ENCODE data around the gene SESN2. TPM values are rescaled to one million over a fixed set of nuclear protein-coding genes. Genes with fewer than 3 reads are reported as not detected.

Gene SESN2
- total RNA-seq, 1 experiment from 2014 or later = 36.8 TPM

GRCh38 chr1:28281608-28282425 lies 22.5 kb downstream of the SESN2 start:
- RAD21 ChIA-PET (ENCODE audit: low non-redundant PET in 1 of 2, low total read pairs in 2 of 2, uncharacterized antibody in 2 of 2, unreplicated experiment in 2 of 2) = no interaction called here
- POLR2A ChIA-PET = no interaction called here
- ATAC-seq (no peak), DNase-seq (ENCODE audit: low read depth, low spot score) (no peak)
- Histone ChIP-seq H3K9ac (ENCODE audit: low read length) (no peak overlapping the region), H3K4me3 (replicated peaks in 1 of 2; ENCODE audit: low read depth in 1 of 2, low read length in 2 of 2) (no peak overlapping the region), H3K4me2 (ENCODE audit: low read length) (no peak overlapping the region), H3K27me3 (ENCODE audit: insufficient read depth, low read length) (no peaks in the 10 kb centered on the region), H4K20me1 (ENCODE audit: insufficient read depth) (no peaks in the 10 kb centered on the region), H3K27ac (ENCODE audit: low read depth, low read length) (no peak overlapping the region), H3K9me2 (ENCODE audit: insufficient read depth) (no peaks in the 10 kb centered on the region), H3K36me3 (ENCODE audit: control insufficient read depth in 1 of 2, insufficient read depth in 2 of 2, low read length in 2 of 2) (peaks cover 0 to 14% of the 10 kb centered on the region in 2 experiments; a peak in 2 of 4 replicates), H3K4me1 (ENCODE audit: control insufficient read depth in 1 of 2, insufficient read depth in 2 of 2, low read length in 2 of 2) (no peaks in the 10 kb centered on the region; a peak in 1 of 4 replicates), H2AFZ (ENCODE audit: low read depth, low read length, poor library complexity, severe bottlenecking) (no peak overlapping the region), H3K79me2 (ENCODE audit: insufficient read depth, low read length) (no peaks in the 10 kb centered on the region), H3K9me3 (ENCODE audit: control insufficient read depth in 1 of 2, insufficient read depth in 1 of 2, low read depth in 1 of 2, low read length in 2 of 2) (no peaks in the 10 kb centered on the region)
- CTCF ChIA-PET = no interaction called here
- TF ChIP-seq EZH2phosphoT487 (IDR thresholded peaks at IDR 0.05; ENCODE audit: borderline replicate concordance) (no peak), POLR2AphosphoS5 (IDR thresholded peaks at IDR 0.05; ENCODE audit: low read depth, low read length) (peak; percentile 9; the same call in 1 of the 2 replicates), EZH2 (IDR thresholded peaks at IDR 0.05) (no peak), POLR2A (IDR thresholded peaks at IDR 0.05; ENCODE audit: borderline replicate concordance, extremely low read depth, insufficient read depth, insufficient read length) (no peak)
- intact Hi-C loops (cut with micrococcal nuclease) = no loop called here
- BruUV-seq (replicated peaks) = TSS peak; percentile 16

GRCh38 chr1:28282426-28283407 lies 23.4 kb downstream of the SESN2 start:
- DNase-seq (ENCODE audit: low read depth, low spot score) (no peak), ATAC-seq (no peak)
- H3K27me3 ChIP-seq (ENCODE audit: insufficient read depth, low read length) = no peaks in the 10 kb centered on the region
- peaks cover 0 to 14% of the 10 kb centered on the region in 2 experiments; a peak in 1 of 4 replicates for H3K36me3 ChIP-seq (ENCODE audit: control insufficient read depth in 1 of 2, insufficient read depth in 2 of 2, low read length in 2 of 2)
- ChIA-PET POLR2A (no interaction called here), CTCF (interaction anchor here (1.2 to 1.4 kb wide), 2 partner anchors 22 to 34 kb away, joined by 3 to 6 read pairs; no protein-coding TSS in a partner anchor), RAD21 (ENCODE audit: low non-redundant PET in 1 of 2, low total read pairs in 2 of 2, uncharacterized antibody in 2 of 2, unreplicated experiment in 2 of 2) (no interaction called here)
- H4K20me1 ChIP-seq (ENCODE audit: insufficient read depth) = no peaks in the 10 kb centered on the region
- no peak overlapping the region for H3K4me2 ChIP-seq (ENCODE audit: low read length)
- no peak overlapping the region for H2AFZ ChIP-seq (ENCODE audit: low read depth, low read length, poor library complexity, severe bottlenecking)
- H3K79me2 ChIP-seq (ENCODE audit: insufficient read depth, low read length) = no peaks in the 10 kb centered on the region
- H3K4me3 ChIP-seq (replicated peaks in 1 of 2; ENCODE audit: low read depth in 1 of 2, low read length in 2 of 2) = no peak overlapping the region
- TF ChIP-seq POLR2AphosphoS5 (IDR thresholded peaks at IDR 0.05; ENCODE audit: low read depth, low read length) (peak; percentile 24; the same call in 1 of the 2 replicates), CEBPB (IDR thresholded peaks at IDR 0.05; ENCODE audit: low read depth) (no peak)
- no peaks in the 10 kb centered on the region for H3K9me2 ChIP-seq (ENCODE audit: insufficient read depth)
- H3K9me3 ChIP-seq (ENCODE audit: control insufficient read depth in 1 of 2, insufficient read depth in 1 of 2, low read depth in 1 of 2, low read length in 2 of 2) = no peaks in the 10 kb centered on the region
- peaks cover 0 to 6% of the 10 kb centered on the region in 2 experiments; a peak in 2 of 4 replicates for H3K4me1 ChIP-seq (ENCODE audit: control insufficient read depth in 1 of 2, insufficient read depth in 2 of 2, low read length in 2 of 2)
- intact Hi-C loops (cut with micrococcal nuclease) = no loop called here
- H3K9ac ChIP-seq (ENCODE audit: low read length) = no peak overlapping the region
- no peak overlapping the region for H3K27ac ChIP-seq (ENCODE audit: low read depth, low read length)
- no TSS peak for BruUV-seq (replicated peaks)
